Endodermal cell (in vitro differentiated cells): ENCODE results near the gene CEP126. TPM values are rescaled to one million over a fixed set of nuclear protein-coding genes. Genes with fewer than 3 reads are reported as not detected.

Experiments used
- DNase-seq: peaks from one replicate; pipeline ENCODE4 v3.0.0-alpha.2; 2017
- H3K27ac ChIP-seq: 2 replicates; pipeline ENCODE4 v1.5.1; 2013; ENCODE audit warnings: mild to moderate bottlenecking, low read depth, low read length, moderate library complexity
- H3K27me3 ChIP-seq: 2 replicates; pipeline ENCODE4 v1.6.1; 2013; ENCODE audit warnings: mild to moderate bottlenecking, low read length, moderate library complexity; ENCODE audit not compliant: insufficient read depth, control insufficient read depth, poor library complexity, severe bottlenecking
- H3K36me3 ChIP-seq: 2 replicates; pipeline ENCODE4 v1.7.0; 2013; ENCODE audit warnings: mild to moderate bottlenecking, low read length, moderate library complexity; ENCODE audit not compliant: control insufficient read depth, insufficient read depth
- H3K4me1 ChIP-seq: one replicate; pipeline ENCODE4 v1.7.0; 2013; ENCODE audit warnings: low read length; ENCODE audit not compliant: control insufficient read depth, insufficient read depth
- H3K4me3 ChIP-seq: 2 replicates; pipeline ENCODE4 v1.5.1; 2013; ENCODE audit warnings: mild to moderate bottlenecking, low read length, moderate library complexity
- H3K9ac ChIP-seq: 2 replicates; pipeline ENCODE4 v1.6.1; 2013; ENCODE audit warnings: mild to moderate bottlenecking, low read length, moderate library complexity; ENCODE audit not compliant: poor library complexity, severe bottlenecking; ENCODE audit errors: extremely low read depth
- H3K9me3 ChIP-seq: 2 replicates; pipeline ENCODE4 v1.6.1; 2013; ENCODE audit warnings: mild to moderate bottlenecking, low read length, moderate library complexity; ENCODE audit not compliant: control insufficient read depth
- H3K27ac Mint-ChIP-seq: 2 replicates; pipeline ENCODE4 v1.8.0; 2020; ENCODE audit warnings: mixed read lengths
- H3K27me3 Mint-ChIP-seq: 2 replicates; pipeline ENCODE4 v1.8.0; 2021; ENCODE audit warnings: mild to moderate bottlenecking, mixed read lengths; ENCODE audit not compliant: insufficient read depth
- H3K36me3 Mint-ChIP-seq: 2 replicates; pipeline ENCODE4 v1.8.0; 2020; ENCODE audit warnings: low read depth, mixed read lengths
- H3K4me1 Mint-ChIP-seq: 2 replicates; pipeline ENCODE4 v1.8.0; 2020; ENCODE audit warnings: mixed read lengths
- H3K4me3 Mint-ChIP-seq: 2 replicates; pipeline ENCODE4 v1.8.0; 2020; ENCODE audit warnings: mild to moderate bottlenecking, moderate library complexity, mixed read lengths
- H3K9me3 Mint-ChIP-seq: 2 replicates; pipeline ENCODE4 v1.8.0; 2020; ENCODE audit warnings: mild to moderate bottlenecking, mixed read lengths
- CTCF ChIP-seq: fragments of 200-600 bp; sonication (generic); conservative IDR thresholded peaks from 2 replicates; pipeline ENCODE4 v1.5.0; 2021; ENCODE audit warnings: antibody characterized with exemption, mild to moderate bottlenecking
- WGBS, 2 experiments: methylation state at CpG; one replicate each; pipeline versions ENCODE4 v1.1.5 to v1.1.7; 2013; ENCODE audit warnings: missing lambda C conversion rate in 2 of 2, mixed read lengths in 1 of 2; ENCODE audit not compliant: insufficient coverage in 1 of 2, insufficient read length in 1 of 2; 5-methylcytosine and 5-hydroxymethylcytosine counted together
- total RNA-seq, 2 donors: library from RNA; stranded (reverse); fragmentation: NEBNext Ultra II Directional in 1 of 2; extraction: Animal tissue kit (Norgen Biotek cat#: 25700) in 1 of 2; gene quantifications; 2 replicates in 1 of 2; 3 replicates in 1 of 2; pipeline ENCODE4 v1.2.1, GENCODE V29; 2021

The CEP126 gene
- total RNA-seq, 2 donors from 2014 or later: 1.9 to 3.2 TPM

GRCh38 chr11:101889767-101890166 is 25.0 kb upstream of the CEP126 start:
- Histone ChIP-seq H3K4me1 (peaks cover 7% of the 10 kb centered on the region), H3K9ac (no peak overlapping the region), H3K27me3 (no peaks in the 10 kb centered on the region), H3K4me3 (no peak overlapping the region), H3K27ac (no peak overlapping the region), H3K36me3 (no peaks in the 10 kb centered on the region), H3K9me3 (no peaks in the 10 kb centered on the region)
- Mint-ChIP-seq H3K36me3 (no peaks in the 10 kb centered on the region), H3K4me3 (no peak overlapping the region), H3K4me1 (no peaks in the 10 kb centered on the region), H3K27me3 (no peaks in the 10 kb centered on the region), H3K9me3 (no peaks in the 10 kb centered on the region), H3K27ac (no peak overlapping the region)
- 89 to 95% methylated on average over 4 of the region's 4 CpGs for WGBS, 2 experiments
- DNase-seq: no peak
- TF ChIP-seq CTCF: no peak

- no peak overlapping the region for H3K27ac ChIP-seq
- no peak for TF ChIP-seq CTCF
- Mint-ChIP-seq H3K27ac (no peak overlapping the region), H3K9me3 (no peaks in the 10 kb centered on the region), H3K4me3 (no peak overlapping the region), H3K36me3 (no peaks in the 10 kb centered on the region), H3K4me1 (no peaks in the 10 kb centered on the region), H3K27me3 (peaks cover 2% of the 10 kb centered on the region)
- H3K9ac ChIP-seq: no peak overlapping the region
- no peak overlapping the region for H3K4me3 ChIP-seq
- no peaks in the 10 kb centered on the region for H3K9me3 ChIP-seq
- no peaks in the 10 kb centered on the region for H3K27me3 ChIP-seq
- H3K4me1 ChIP-seq: peaks cover 7% of the 10 kb centered on the region
- WGBS, 2 experiments: 75 to 100% methylated on average over 1 of the region's 1 CpG
- no peaks in the 10 kb centered on the region for H3K36me3 ChIP-seq
- no peak for DNase-seq
Observed at GRCh38 chr11:101894505-101894904, 20.3 kb upstream of the CEP126 start.

- Histone ChIP-seq H3K27ac (no peak overlapping the region), H3K36me3 (no peaks in the 10 kb centered on the region), H3K27me3 (no peaks in the 10 kb centered on the region), H3K4me3 (no peak overlapping the region), H3K4me1 (no peaks in the 10 kb centered on the region), H3K9ac (no peak overlapping the region), H3K9me3 (no peaks in the 10 kb centered on the region)
- Mint-ChIP-seq H3K27me3 (no peaks in the 10 kb centered on the region), H3K27ac (no peak overlapping the region), H3K36me3 (no peaks in the 10 kb centered on the region), H3K4me3 (no peak overlapping the region), H3K9me3 (no peaks in the 10 kb centered on the region), H3K4me1 (peaks cover 3% of the 10 kb centered on the region)
- DNase-seq: no peak
- TF ChIP-seq CTCF: no peak
- 91 to 100% methylated on average over 1 of the region's 1 CpG for WGBS, 2 experiments
Observed at GRCh38 chr11:101907815-101908214, 7.0 kb upstream of the CEP126 start.
